ENCODE results near the gene CAD. TPM values are rescaled to one million over a fixed set of nuclear protein-coding genes. Genes with fewer than 3 reads are reported as not detected.

The CAD gene
- total and polyA plus RNA-seq, 9 of the 15 experiments (the other 6 are each of a cell fraction or from before 2014, with no cell fraction given): 7.5 to 126 (median 33.7) TPM

- TF ChIP-seq ATF1 (CRISPR knock-in tag; IDR thresholded peaks at IDR 0.05): no peak
- no peak for TF ChIP-seq ATF1 (tag; IDR thresholded peaks at IDR 0.05)
- TF ChIP-seq GABPB2 (CRISPR knock-in tag; conservative IDR thresholded peaks at IDR 0.05): no peak
- TF ChIP-seq POLR3G (IDR thresholded peaks at IDR 0.05; ENCODE audit: extremely low read depth, insufficient read length, insufficient replicate concordance): no peak
- no peak for TF ChIP-seq CTCF (IDR thresholded peaks at IDR 0.05 in 2 of 3, conservative IDR thresholded peaks at IDR 0.05 in 1 of 3; ENCODE audit: insufficient read depth in 2 of 3, low read depth in 1 of 3, low read length in 3 of 3)
- no peak for TF ChIP-seq RERE (CRISPR knock-in tag; IDR thresholded peaks at IDR 0.05; ENCODE audit: borderline replicate concordance)
- TF ChIP-seq TBP (optimal IDR thresholded peaks at IDR 0.05; ENCODE audit: low read depth, low read length): no peak
- no peak for TF ChIP-seq MYBL2 (IDR thresholded peaks at IDR 0.05; ENCODE audit: low read depth)
- TF ChIP-seq MYBL2 (CRISPR knock-in tag; IDR thresholded peaks at IDR 0.05; ENCODE audit: borderline replicate concordance): no peak
- TF ChIP-seq HNRNPUL1 (IDR thresholded peaks at IDR 0.05; ENCODE audit: low read length): no peak
- TF ChIP-seq THRAP3 (IDR thresholded peaks at IDR 0.05; ENCODE audit: borderline replicate concordance): no peak
- TF ChIP-seq ZNF696 (CRISPR knock-in tag; conservative IDR thresholded peaks at IDR 0.05): no peak
Observed at GRCh38 chr2:27206346-27206745, 10.8 kb upstream of the CAD start (continued).
